Esophagus muscularis mucosa (tissue), 3 donors: ENCODE results near the gene EDIL3.

Experiments used
- CTCF ChIP-seq, 3 experiments: fragments of 200-600 bp in 2 of 3; fragments of 450-650 bp in 1 of 3; sonication (generic) in 2 of 3; IDR thresholded peaks; one replicate each; pipeline ENCODE4 v1.5.1; 2017 to 2019; ENCODE audit warnings: antibody characterized with exemption in 3 of 3, mild to moderate bottlenecking in 2 of 3, moderate library complexity in 1 of 3
- POLR2A ChIP-seq: fragments of 450-650 bp; IDR thresholded peaks from one replicate; pipeline ENCODE4 v1.6.1; 2017; ENCODE audit warnings: antibody characterized with exemption, moderate library complexity, mild to moderate bottlenecking, low read depth
- POLR2AphosphoS5 ChIP-seq, 2 donors: sonication (generic); formaldehyde crosslinking; IDR thresholded peaks; one replicate each; pipeline ENCODE4 v1.6.1; 2017; ENCODE audit warnings: antibody characterized with exemption in 2 of 2

- TF ChIP-seq CTCF (IDR thresholded peaks at IDR 0.05) (no peak), POLR2A (no peak), POLR2AphosphoS5 (IDR thresholded peaks at IDR 0.05) (no peak)
These were observed 124.5 kb downstream of the EDIL3 start for GRCh38 chr5:84260140-84260539.
